HG03097 (cell line): Measurements from ENCODE around the gene GDF7.

Source experiments
- ATAC-seq: cut with Tn5 transposase; IDR thresholded peaks from one replicate; pipeline ENCODE4 v1.9.1; 2021; ENCODE audit not compliant: unreplicated experiment, low FRiP score

The GDF7 gene

DNA sequence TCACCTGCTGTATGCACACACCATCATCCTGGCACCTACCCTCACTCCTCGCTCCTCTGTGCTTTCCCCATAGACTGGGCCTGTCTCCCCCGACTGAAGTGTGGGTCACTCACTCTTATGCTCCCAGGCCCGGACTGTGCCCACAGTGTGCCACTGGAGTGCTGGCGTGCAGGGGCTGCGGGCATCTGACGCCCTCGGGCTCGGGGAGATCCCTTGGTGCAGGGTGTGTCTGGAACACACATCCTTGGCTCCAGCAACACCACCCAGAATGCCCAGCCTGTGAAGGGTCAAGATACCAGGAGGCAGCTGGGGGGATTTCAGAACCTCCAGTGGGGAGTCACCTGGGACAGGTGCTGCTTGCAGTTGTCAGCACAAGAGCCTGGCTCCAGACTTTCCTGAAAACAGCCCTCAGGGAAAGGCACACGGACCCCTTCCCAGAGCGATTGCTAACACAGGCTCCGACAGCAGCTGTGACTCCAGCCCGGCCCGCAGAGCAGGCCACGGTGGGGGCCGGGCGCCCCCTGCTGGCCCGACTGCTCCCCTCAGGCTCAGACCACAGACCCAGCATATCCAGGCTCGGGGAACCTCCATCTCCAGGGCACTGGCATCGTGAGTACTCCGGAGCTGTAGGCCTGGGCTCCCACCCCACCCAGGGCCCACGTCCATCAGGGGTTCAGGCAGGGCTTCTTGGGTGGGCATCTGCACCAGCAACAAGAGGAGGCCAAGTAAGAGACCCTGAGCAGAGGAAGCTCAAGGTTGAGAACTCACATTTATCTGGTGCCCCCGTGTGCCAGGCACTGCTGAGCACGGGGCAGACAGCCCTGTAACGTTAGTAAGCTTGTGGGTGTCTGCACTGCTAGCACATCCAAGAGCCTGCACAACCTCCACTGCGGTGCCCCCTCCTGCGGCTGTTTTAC is 24.6 kb upstream of the GDF7 start:
- peak; percentile 83 for ATAC-seq

DNA sequence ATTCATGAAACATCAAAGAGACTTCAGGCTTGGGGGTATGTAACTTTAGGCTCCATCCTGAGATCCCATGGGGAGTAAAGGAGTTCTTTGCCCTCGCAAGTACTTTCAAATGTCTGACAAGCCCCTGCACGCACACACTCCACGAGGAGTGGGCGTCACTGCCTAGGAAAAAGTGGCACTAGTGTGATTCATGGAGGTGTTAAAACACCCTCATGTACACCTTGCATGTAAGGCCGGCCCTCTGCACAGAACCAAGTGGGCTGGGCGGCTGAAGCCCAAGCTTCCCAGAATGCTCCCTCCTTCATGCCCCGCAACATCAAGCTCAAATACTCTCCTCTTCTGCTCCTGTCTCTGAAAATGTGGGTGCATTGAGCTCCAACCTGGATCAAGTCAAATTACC is 23.9 kb upstream of the GDF7 start:
- ATAC-seq = no peak

DNA sequence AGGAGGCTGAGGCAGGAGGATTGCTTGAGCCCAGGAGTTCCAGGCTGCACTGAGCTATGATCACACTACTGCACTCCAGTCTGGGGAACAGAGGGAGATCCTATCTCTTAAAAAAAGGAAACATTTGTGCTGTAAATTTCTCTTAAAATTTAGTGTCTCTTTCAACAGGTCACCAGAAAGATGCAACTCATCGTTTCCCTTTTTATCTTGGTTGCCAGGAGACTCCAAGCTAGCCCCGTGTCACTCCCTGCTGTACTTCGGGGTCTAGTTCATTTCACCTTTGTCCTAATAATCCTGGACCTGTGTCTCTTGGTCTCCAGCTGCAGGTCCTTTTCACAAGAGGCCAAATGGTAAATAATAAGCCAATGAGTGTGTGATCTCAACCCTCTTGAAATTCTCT is 23.1 kb upstream of the GDF7 start:
- ATAC-seq = no peak

DNA sequence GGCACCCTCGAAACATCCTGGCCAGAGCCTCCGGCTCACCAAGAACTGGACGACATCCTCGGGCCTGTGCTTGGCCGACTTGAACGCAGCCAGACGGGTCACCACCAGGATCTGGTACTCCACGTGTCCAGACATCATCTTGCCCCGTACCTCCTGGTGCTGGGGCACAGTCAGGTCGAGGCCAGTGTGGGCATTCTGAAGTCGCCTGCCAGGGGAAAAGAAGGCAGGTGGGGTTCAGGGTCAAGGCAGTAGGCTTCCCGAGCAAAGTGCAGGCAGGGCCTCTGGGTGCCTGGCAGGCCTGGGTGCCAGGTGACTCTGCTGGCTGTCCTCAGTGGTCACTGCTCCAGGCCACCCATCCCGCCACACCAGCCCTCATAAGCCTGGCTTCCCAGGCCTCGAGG is 21.6 kb upstream of the GDF7 start:
- no peak for ATAC-seq

DNA sequence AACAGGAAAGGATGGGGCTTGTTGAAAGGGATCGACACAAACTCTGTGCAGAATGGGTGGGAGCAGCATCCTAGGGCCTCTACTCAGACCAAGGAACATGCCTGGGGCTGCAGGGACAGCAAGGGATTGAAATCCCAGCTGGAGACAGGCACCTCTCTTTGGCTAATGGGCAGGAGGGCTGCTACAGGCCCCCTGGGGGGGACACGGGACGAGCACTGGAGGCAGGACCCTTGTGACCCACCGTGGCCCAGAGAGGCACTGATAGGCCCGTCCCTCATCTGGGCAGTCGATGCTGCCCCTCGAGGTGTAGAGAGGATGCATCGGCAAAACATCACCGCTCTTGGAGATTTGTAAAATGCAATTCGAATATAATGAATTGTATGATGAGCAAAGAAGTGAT is 21.2 kb upstream of the GDF7 start:
- no peak for ATAC-seq

DNA sequence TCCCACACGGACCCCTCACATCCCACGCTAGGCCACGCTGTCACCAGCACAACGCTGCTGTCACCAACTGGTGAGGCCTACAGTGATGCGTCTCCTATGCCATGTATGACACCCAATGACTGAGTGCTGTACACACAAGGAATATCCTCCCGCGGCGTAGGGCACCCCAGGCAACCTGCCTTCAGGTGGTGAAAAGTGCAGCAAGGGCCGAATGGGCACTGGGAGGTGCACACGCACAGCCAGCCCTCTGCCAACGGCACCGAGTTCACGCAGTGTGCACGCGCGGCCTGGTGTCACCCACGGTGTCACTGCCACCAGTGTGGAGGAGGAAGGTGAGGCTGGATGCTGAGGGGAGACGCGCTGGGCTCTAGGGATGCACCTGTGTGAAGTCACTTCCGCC is 20.5 kb upstream of the GDF7 start:
- no peak for ATAC-seq

DNA sequence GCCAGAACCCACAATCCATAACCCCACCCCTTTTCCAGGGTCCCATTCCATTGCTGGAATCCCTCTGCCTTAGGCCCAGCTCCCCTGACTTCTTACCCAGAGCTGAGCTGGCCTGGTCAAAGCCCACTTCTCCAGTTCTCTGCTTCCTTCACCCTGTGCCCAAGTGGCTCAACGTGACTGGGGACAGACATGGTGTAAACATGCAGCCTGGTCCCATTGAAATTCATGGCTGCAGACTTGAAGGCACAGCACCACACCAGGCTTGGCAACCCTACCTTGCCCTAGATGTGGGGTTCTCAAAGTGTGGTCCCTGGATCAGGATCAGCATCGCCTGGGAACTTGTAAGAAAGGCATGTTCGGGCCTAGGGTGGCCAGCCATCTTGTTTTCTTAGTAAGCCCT is 19.7 kb upstream of the GDF7 start:
- ATAC-seq = no peak

DNA sequence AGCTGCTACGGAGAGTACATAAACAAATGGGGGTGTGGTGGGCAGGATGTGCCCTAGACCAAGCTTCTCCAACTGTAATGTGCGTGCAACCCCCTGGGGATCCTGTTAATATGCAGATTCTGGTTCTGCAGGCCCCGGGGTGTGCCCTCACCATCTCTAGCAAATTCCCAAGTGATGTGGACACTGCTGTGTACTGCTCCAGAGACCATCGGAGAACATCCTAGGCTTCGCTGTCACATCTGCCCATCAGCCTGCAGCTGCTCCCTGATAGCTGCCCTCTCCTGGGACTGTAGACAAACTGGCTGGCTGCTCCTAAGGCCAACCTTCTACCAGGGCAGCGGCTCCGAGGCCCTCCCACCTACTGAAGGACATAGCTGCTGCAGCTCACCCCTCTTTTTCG is 19.2 kb upstream of the GDF7 start:
- no peak for ATAC-seq

DNA sequence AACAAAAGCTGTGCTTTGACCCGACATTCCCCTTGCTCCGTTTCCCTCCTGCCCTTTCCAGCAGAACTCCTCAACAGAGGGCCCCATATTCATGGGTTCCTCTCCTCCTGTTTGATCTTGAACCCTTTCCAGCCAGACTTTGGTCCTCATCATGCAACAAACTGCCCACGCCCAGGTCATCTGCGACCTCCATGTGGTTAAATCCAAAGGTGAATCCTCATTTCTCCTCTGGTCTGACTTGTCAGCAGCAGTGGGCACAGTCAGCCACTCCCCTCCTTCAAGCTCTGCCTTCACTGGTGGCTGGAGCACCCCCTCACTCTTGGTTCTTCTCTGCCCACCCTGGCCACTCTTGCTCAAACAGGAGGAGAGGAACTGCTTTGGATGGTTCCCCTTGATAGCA is 18.7 kb upstream of the GDF7 start:
- ATAC-seq = no peak

DNA sequence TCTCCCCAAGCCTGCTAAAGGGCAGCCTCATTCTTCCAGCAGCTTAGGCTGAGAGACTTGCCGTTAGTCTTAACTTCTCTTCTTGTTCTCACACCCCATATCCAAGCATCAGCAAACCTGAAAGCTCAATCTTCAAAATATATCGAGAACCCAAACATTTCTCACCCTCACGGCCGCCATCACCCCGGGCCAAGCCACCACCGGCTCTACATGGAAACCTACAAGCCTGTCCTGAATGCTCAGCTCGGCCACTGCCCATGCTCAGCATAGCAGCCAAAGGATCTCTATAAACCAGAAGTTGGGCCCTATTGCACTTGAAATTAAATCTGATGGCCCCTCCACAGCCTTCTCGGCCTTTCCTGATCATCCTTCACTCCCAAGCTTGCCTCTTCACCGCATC is 18.1 kb upstream of the GDF7 start:
- ATAC-seq = no peak

DNA sequence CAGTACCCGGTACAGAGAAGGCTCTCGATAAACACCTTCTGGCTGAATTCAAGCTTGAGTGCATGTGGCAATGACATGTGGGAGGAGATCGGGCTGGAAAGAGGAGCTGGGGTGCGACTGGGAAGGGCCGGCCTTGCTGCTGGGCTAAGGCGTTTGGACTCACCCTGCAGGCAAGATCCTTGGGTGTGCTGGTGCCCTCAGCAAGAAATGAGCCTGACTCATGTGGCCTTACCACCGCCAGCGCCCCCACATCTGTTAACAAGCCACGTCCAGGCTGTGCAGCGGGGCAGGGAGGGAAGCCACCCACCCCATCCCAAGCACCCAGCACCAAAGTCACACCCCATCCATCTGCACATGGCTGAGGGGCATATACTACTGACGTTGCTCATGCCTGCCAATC is 17.4 kb upstream of the GDF7 start:
- no peak for ATAC-seq

DNA sequence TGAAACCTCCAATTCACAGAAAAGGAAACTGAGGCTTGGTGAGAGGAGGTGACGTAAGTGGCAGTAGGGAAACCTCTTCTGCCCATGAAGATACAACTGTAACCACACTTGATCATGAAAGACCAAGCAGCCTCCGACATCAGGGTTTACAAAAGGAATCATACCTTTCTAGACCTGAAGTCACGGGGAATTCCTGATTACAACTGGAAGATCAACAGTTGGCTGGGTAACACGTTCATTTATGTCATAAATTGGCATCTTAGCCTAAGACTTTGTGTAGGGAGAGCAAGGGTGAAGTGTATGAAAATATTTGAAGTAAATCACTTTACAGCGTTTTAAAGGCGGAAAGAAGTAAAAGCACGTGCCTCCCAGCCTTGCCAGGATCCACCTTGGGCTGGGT is 17.0 kb upstream of the GDF7 start:
- no peak for ATAC-seq

DNA sequence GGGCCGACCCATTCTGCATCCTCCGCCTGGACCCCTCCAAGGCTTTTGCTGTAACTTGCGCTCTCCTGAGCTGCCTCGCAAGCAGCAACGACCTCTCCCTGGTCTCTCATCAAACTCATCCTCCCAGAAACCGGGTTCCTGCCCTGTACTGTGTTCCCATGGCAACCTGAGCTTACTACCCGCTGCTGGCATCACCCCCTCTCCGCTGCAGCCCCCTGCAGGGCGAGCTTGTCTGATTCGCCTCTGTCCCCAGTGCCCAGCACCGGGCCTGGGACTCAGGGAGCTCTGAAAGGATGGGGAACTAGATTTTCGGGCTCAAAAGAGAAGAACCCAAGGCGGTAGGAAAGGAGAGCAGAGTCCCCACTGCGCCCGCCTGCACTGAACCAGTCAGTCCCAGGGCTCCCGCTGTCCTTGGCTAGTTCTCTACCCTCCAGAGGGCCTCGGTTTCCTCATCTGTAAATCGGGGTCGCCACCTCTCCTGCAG is 16.5 kb upstream of the GDF7 start:
- peak; percentile 3 for ATAC-seq

DNA sequence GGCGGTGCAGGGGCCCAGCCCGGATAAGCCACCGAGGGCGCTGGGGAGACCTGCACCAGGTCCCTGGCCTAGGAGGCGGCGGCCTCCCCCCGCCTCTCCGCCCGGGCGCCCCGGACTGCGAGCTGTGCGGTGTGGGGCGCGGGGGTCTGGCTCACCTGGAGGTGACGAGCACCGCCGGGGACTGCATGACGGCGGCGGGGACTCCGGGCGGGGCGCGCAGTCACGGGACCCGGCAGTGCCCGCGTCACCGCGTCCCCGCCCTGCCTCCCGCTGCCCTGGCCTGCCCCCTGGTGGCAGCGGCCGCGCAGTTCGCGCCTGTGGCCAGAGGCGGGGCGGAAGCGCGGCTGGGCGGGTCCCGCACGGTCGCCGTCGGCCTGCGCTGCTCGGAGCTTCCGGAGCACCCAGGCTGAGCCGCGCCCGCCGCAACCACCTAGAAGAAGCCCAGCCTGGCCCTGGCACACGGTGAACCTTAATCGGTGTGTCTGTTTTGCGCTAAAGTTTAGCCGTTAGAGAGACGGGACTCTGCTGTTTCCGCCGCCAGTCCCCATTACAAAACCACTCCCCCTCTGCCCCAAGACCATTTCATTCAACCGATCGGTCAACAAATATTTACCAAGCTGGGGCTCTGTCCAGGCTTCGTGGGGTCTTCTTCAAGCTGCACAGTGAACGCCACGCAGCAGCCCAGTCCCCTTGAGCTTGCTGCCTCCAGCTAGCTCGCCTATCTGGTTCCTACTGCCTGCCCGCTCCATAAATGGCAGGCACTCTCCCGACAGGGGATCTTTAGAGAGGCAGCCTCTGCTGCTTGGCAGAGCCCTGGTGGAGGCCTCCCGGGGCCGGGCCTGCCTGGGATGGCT is 15.8 kb upstream of the GDF7 start, which contains the start of gene HS1BP3:
TSS of gene HS1BP3 (minus strand) at position 222 of the 854 bp plus-strand sequence. CDS start at position 187, 35 bp downstream.
- ATAC-seq = peak; percentile 97

DNA sequence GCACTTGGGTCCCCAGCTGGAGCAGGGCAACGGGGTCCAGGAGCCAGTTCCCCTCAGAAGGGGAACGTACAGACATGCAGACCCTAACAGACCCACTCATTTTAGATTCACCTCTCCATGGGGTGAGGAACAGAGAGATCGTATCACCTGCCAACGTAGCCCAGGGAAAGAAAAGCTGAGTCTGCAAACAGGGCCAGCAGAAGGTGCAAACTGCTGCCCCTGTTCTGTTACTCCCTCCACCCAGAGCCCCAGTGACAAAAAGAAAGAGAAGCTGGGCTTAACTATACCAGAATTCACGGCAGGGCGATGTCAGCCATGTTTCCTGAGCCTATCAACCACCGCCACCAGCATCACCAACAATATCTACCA is 15.2 kb upstream of the GDF7 start:
- no peak for ATAC-seq

DNA sequence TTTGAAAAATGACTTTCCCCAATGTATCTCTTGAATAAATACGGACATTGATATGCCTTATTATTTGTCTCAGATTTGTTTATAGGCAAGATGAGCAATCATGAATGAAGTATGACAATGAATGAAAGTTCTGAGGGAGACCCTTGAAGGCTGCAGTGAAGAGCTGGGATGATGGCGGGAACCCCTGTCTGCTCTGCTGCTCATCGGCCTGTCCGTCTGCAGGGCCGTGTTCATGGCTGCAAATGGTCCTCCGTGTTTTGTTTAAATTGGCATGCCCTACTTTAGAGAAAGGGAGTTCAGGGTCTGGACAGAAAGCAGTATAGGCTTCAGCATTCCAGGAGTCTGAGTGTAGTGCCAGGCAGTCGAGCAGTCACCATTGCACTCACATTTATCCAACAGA is 14.8 kb upstream of the GDF7 start:
- ATAC-seq = no peak

DNA sequence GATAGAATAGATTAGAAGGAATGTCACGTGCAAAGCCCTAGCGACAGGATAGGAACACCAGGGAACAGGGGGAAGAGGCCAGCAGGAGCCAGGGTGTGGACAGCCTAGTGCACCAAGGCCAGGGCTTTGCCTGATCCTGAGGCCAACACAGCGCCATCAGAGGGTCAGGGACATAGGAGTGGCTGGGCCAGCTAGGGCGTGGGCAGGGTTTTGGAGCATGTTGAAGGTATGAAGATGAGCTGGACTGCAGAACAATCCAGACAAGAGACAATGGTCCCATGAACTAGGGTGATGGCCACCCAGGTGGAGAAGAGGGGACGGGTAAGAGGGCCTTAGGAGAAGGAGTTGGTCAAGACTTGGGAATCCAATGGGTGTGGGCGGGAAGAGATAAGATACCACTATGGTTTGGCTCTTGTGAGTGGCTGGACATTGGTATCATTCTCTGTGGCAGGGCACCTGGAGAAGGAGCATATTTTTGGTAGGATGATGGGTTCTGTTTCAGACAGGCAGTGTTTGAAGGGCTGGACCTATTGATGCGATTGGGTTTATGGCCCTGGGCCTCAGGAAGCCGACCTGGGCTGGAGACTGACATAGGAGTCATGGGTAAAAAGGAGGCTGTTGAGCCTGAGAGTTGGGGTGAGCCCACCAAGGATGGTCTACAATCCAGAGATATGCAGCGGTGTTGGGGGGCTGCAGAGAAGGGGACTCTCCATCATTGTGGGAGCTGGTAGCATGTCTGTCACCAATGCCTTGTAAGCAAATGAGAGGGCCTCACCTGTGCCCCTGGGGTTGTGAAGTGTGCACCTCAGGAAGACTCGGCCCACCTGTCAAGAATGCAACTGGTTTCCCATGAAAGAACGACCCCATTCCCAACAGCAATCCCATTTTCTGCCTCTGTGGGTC is 14.0 kb upstream of the GDF7 start:
- ATAC-seq = no peak

DNA sequence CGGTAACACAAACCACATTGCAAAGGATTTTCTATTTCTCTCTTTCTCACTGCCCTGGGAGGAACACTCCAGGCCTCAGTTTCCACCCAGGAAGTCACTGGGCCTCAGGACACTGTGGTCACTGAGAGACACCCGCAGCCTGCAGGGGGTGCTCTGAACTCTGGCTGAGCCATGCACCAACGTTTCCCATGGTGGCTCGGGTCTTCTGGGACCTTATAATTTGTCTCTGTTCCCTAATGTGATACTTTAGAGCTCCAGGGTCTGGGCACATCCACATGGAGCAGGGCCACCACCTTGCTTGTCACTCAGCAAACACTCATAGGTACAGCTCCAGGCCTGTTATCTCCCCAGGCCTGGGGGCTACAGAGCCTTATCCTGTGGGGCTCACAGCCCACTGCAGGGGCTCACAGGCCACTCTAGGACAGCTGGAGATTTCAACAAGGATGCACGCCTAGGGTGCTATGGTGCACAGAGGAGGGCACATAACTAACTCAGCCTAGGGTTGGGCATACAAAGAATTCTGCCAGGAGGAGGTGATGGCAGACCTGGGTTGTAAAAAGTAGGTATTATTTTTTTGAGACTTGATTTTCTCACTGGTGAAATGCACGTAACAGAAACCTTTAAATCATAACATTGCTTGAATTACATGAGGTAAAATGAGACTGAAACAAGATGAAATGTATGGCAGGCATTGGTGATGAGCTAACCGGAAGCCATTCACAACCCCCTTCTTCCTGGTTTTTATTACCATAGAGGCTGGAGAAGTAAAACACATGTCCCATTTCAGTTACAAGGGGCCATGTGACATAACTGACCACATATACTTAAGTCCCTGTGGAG is 13.0 kb upstream of the GDF7 start:
- ATAC-seq = no peak

DNA sequence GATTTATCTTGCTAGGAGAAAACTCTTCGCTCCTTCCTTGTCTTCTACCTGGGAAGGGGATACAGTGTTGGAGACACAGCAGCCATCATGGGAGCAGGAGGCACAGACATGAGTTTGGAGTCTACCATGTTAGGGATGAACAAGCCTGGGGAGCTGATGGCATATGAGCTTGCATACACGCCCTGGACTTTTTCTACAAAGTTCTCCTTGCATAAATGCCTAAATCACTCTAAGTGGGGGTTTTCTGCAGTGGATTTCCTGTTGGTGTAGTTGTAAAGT is 12.5 kb upstream of the GDF7 start:
- ATAC-seq = no peak

DNA sequence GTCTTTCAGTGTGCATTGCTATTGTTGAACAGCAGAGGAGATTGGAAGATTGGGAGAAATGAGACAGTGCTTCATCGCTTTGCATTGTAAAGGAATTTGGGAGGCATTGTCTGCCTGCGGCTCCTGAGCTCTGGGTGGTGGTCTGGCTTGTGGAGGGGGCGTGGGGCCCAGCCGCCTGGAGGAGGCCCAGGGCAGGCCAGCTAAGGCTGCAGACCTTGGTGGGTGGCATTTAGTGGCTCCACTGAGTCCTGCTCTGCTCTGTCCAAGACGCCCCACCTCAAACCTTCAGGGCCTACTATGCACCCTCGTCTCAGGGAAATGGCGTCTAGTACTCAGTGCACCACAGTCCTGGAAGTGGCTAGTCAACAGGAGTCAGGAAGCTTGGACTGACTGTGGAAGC is 10.4 kb upstream of the GDF7 start:
- ATAC-seq = no peak
